GM19455 (cell line): ENCODE data around the gene KCTD21.

Source experiments
- ATAC-seq: cut with Tn5 transposase; IDR thresholded peaks from one replicate; pipeline ENCODE4 v1.9.1; 2021; ENCODE audit not compliant: unreplicated experiment

KCTD21 gene

DNA sequence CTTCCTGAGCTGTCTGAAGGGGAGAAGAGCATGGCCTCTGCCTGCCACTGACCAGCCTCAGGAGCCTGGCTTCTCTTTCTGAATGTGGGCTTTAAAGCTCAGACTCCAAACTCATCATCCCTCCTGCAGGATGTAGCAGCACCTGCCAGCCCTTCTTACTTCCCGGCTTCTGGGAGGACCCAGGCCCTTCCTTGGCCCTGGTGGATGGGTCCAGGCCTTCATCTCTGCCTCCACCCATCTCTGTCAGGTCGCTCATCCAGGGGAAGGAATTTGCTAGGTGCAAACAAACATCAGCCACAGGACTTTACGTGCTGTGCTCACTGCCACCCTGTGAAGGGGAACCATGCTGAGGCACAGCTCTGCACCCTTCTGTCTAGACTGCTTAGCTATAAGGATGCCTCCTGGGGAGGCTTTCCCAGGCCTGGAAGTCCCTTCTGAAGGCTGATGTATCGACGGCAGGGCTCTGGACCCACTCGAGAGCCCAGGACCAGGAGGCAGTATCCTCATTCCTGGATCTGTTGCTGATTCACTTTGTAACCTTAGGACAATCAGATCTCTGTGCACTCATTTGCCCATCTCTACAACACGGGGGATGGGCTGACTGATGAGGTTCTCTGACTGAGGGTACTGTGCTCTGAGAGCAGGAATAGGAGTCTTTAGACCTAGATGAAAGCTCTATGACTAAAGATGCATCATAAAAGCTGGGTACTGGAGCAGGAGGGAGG is 31.2 kb upstream of the KCTD21 start:
- ATAC-seq = no peak

DNA sequence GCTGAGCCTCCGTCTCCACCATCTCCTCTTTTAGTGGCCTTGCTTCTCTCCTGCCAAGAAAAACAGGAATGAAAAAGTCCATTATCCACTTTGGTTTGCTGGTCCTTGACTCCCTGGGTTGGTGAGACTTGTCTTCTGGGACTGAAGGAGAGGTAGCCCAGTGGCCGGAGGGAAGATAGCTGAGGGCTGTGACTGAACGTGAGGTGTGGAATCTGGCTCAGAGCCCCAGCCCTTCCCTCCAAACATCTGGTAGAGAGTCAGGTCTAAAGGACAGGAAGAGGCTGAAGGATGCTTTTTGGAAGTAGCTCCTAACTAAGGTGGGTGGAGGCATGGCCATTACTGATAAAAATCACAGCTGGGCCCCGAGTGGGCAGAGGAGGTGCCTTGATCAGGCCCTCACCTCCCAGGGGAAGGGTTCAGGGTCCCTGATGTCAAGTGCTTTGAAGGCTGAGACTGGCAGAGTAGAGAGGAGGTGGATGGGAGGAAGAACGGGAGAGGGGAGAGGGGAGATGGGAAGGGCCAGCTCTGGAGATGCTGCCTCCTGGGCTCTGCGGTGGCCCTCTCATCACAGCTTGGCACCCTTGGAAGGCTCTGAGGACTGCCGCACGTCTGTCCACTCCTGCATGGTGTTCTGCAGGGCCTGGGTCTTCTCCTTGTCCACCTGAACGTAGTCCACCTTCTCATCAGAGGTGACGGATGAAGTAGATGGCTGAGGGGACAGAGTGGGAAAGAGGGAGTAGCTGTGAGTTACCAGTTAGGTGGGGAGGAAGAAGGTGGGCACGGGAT is 30.5 kb upstream of the KCTD21 start:
- ATAC-seq = no peak

- ATAC-seq = no peak
Measured at GRCh38 chr11:78217650-78218541, 29.5 kb upstream of the KCTD21 start.

GRCh38 chr11:78216571-78217287 is 28.3 kb upstream of the KCTD21 start:
- no peak for ATAC-seq

DNA sequence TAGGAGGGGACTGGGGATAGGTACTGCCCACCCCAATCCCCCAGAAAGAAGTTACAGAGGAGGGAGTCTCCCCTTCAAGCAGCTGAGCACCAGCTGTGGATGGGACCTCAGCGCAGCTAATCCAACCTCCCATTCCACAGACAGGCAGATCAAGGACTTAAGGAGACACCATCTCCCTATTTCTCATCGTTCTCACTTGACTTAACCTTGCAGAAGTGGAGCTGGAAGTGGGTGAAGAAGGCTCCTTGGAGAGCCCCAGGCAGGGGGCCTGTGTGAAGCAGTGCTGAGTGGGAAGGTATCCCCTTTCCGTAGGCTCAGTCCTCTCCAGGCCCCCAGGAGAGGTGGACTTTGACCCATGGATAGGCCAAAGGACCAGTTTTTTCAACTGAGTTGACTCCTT is 27.6 kb upstream of the KCTD21 start:
- no peak for ATAC-seq

DNA sequence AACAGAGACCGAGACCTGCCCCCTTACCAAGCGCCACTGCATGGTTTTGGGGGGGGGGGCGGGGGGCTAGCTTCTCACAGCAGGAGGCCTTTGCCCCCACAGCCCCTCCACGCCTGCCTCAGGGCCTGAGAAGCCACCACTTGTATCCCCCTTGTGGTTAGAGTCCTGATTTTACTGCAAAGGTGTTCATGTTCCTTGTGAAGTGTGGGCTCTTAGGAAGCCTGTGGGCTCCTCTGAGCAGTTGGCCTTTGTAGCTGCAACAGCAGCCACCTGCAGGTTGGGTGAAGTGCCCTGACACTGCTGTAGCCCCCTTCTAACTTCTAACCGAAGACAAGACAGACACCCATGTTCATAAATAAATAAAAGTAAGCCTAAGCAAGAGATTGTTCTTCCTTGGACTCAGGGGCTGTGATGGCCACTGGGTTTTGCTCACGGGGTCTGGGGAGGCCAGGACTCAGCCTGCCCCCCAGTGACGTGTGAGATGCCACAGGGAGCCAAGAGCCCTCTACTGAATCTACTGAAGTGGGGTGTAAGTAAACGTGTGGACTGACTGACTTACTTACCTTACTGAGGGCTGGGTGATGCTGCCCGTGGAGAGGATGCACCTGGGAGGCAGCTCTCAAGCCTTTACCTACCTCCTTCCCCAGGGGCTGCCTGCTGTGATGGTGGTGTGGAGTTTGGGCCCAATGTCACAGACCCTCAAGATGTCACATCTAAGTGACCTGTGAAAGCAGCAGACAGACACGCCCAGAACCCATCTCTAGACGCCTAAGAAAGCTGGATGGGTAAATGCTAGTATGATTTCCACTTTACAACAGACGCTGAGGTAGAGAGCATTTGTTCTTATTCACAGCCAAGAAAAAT is 26.1 kb upstream of the KCTD21 start:
- ATAC-seq = no peak

- ATAC-seq = no peak
Measured at GRCh38 chr11:78213526-78214330, 25.3 kb upstream of the KCTD21 start.

- no peak for ATAC-seq
Measured at GRCh38 chr11:78212586-78213371, 24.4 kb upstream of the KCTD21 start.

DNA sequence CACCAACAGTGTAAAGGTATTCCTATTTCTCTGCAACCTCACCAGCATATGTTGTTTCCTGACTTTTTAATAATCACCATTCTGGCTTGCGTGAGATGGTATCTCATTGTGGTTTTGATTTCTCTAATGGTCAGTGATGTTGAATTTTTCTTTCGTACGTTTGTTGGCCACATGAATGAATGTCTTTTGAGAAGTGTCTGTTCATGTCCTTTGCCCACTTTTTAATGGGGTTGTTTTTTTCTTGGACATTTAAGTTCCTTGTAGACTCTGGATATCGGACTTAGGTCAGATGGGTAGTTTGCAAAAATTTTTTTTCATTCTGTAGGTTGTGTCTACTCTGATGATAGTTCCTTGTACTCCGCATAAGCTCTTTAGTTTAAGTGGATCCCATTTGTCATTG is 23.1 kb upstream of the KCTD21 start:
- no peak for ATAC-seq

DNA sequence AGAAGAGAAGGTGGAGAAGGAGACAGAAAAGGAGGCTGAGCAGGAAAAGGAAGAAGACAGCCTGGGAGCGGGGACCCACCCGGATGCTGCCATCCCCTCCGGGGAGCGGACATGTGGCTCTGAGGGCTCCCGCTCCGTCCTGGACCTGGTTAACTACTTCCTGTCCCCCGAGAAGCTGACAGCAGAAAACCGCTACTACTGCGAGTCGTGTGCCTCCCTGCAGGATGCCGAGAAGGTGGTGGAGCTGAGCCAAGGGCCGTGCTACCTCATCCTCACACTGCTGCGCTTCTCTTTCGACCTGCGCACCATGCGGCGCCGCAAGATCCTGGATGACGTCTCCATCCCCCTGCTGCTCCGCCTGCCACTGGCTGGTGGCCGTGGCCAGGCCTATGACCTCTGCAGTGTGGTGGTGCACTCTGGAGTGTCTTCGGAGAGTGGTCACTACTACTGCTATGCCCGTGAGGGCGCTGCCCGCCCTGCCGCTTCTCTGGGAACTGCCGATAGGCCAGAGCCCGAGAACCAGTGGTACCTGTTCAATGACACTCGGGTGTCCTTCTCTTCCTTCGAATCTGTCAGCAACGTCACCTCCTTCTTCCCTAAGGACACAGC is 21.7 kb upstream of the KCTD21 start:
- no peak for ATAC-seq

- ATAC-seq = no peak
Measured at GRCh38 chr11:78209478-78209877, 21.1 kb upstream of the KCTD21 start.

DNA sequence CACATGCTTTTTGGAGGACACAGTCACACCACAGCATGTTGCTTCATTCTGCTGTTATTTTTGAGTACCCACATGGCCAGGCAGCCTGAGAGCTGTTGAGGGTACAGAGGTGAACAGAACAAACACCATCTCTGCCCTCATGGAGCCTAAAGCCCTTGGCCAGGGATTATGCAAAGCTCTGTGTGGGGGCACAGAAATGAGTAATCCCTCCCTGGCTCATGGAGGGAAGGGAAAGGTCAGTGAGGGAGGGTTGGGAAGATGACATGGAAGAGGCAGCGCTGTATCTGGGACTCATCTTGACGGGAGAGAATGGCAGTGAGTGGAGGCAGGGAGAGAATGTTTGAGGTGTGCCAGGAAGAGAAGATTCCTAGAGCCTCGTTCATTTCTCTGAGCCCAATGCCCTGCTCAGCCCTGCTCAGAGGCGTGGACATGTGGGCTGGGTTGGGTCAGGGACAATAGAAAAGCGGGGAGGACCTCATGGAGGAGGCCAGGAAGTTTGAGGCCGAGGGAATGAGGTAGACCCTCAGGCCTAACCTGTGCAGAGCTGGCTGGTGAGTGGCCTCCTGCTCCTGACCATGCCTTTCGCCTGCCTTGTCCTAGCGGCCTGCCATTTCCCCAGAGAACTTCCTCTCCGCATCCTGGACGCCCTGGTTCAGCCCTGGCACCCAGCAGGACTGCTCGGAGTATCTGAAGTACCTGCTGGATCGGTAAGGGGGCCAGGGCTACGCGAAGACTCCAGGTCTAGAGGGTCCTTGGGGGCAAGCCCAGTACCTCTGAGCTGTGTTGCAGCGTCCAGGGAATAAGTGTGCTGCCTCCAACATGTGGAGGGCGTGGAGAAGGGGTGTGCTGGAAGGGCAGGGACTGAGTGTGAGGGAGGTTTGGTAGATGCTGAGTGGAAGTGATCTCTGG is 20.1 kb upstream of the KCTD21 start:
- no peak for ATAC-seq

DNA sequence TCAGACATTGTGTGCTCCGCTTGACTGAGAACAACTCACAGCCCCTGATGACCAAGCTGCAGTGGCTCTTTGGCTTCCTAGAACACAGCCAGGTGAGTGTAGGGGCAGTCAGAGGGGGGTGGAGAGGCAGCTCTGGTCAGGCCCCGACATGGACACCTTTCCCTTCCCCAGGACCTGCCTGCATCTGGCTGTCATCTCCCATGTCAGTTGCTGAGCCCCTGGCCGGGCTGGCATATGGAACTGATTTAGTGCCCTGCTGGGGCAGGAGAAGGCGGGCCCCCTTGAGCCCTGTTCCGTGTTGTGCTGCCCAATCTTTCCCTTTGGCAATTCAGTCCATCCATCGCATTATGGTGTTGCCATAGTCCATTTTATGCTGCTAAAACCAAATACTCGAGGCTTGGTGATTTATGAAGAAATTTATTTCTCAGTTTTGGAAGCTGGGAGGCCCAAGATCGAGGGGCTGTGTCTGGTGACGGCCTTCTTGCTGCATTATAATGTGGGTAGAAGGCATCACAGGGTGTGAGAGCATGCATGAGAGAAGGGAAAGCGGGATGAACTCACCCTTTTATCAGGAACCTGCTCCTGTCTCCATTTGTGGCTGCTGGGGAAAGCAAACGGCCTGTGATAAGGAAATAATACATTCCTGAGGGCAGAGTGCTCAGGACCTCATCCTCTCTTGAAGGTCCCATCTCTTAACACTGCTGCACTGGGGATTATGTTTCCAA is 19.3 kb upstream of the KCTD21 start:
- ATAC-seq = no peak

GRCh38 chr11:78205691-78206090 is 17.3 kb upstream of the KCTD21 start:
- no peak for ATAC-seq

DNA sequence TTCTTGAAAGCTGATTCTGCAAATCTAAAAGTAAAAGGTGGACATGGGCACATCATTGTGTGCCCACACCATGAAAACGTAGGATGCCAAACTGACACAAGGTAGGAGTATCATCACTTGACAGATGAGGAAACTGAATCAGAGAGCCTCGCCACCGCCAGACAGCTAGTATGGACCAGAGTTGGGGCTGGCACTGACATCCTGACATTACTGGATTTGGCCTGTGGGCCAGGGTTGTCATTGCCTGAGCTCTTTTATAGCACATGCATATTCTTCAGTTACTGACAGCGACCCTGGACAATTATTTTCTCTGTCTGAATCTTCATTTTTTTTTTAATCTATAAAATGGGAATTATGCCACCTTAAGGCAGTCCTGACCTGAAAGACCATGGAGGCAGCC is 16.8 kb upstream of the KCTD21 start:
- no peak for ATAC-seq

DNA sequence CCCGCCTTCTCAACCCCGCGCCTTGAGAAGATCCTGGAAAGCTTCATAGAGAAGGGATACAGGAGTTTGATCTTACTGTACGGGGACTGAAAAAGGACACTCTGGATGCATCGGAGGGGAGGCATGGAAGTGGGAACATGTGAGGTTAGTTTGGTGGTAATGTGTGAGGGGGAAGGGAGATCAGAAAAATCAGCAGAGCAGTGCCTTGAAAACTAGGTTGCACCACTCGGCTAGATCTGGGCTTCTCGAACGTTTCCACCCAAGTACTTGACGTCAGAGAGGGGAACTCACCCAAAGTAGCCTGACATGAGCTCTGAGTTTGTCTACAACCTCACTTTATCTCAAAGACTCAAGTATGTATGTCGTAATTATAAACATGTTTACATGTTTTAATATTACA is 14.8 kb upstream of the KCTD21 start:
- ATAC-seq = no peak
